Non-pigmented ciliary epithelial cell (primary cell): ENCODE results near the gene SPHK1.

Experiments used
- DNase-seq: peaks from one replicate; pipeline ENCODE4 v3.0.0-alpha.2; 2010; ENCODE audit warnings: low read depth

The SPHK1 gene

DNA sequence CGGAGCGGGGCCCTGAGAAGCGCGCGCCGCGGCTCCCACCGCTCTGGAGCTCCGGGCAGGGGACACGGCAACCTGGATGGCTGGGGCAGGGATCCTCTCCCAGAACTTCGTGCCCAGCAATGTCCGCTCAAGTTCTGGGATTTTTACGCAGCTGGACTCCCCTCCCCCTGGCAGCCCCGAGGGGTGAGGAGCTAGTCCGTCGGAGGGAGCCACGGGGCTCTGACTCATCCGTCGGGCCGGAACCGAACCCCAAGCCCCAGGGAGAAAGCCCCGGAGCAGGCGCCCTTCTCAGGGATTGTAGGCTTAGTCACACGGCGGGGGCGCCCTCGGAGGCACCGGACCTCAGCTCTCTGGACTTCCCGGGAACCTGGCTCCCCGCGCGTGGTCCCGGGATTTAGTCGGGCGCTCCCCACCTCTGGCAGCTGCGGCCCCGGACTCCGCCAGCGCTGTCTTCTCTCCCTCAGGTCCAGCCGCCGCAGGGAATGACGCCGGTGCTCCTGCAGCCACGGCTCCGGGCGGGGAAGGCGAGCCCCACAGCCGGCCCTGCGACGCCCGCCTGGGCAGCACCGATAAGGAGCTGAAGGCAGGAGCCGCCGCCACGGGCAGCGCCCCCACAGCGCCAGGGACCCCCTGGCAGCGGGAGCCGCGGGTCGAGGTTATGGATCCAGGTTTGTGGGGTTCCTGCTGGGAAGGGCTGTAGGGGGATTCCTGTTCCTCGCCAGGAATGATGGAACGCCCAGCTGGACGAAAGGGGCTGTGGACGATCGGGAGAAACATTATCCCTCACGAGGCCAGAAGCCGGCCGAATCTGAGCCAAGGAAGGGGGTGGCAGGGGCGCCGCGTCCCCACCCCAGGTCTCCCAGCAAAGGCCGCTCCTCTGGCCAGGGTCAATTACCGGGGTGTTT lies 830 bp downstream of the SPHK1 start:
- DNase-seq, result no peak

DNA sequence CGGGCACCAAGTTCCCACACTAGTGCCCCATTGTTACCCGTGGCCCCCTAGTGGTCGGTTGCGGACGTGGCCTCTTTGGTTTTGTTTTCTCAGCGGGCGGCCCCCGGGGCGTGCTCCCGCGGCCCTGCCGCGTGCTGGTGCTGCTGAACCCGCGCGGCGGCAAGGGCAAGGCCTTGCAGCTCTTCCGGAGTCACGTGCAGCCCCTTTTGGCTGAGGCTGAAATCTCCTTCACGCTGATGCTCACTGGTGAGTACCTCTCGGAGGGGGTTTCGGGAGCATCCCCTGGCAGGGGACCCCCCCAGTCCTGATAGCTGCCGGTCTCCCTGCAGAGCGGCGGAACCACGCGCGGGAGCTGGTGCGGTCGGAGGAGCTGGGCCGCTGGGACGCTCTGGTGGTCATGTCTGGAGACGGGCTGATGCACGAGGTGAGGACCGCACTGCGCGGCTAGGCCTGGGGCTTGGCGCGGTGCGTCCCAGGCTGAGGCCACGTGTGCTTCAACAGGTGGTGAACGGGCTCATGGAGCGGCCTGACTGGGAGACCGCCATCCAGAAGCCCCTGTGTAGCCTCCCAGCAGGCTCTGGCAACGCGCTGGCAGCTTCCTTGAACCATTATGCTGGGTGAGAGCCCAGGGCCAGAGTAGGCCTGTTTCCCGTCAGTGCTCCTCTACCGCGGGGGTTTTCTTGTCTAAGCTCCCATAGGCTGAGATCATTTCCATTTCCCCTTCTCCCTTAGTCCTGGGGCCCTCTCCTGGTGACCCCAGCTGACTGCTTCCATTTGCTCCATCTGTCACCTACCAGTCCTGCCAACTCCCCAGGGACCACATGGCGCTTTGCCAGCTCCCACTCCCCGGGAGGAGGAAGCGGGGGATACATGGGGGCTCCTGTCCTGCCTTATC lies 1.7 kb downstream of the SPHK1 start:
- DNase-seq, result no peak

DNA sequence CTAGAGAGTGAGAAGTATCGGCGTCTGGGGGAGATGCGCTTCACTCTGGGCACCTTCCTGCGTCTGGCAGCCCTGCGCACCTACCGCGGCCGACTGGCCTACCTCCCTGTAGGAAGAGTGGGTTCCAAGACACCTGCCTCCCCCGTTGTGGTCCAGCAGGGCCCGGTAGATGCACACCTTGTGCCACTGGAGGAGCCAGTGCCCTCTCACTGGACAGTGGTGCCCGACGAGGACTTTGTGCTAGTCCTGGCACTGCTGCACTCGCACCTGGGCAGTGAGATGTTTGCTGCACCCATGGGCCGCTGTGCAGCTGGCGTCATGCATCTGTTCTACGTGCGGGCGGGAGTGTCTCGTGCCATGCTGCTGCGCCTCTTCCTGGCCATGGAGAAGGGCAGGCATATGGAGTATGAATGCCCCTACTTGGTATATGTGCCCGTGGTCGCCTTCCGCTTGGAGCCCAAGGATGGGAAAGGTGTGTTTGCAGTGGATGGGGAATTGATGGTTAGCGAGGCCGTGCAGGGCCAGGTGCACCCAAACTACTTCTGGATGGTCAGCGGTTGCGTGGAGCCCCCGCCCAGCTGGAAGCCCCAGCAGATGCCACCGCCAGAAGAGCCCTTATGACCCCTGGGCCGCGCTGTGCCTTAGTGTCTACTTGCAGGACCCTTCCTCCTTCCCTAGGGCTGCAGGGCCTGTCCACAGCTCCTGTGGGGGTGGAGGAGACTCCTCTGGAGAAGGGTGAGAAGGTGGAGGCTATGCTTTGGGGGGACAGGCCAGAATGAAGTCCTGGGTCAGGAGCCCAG lies 2.8 kb downstream of the SPHK1 start:
- DNase-seq, result no peak

DNA sequence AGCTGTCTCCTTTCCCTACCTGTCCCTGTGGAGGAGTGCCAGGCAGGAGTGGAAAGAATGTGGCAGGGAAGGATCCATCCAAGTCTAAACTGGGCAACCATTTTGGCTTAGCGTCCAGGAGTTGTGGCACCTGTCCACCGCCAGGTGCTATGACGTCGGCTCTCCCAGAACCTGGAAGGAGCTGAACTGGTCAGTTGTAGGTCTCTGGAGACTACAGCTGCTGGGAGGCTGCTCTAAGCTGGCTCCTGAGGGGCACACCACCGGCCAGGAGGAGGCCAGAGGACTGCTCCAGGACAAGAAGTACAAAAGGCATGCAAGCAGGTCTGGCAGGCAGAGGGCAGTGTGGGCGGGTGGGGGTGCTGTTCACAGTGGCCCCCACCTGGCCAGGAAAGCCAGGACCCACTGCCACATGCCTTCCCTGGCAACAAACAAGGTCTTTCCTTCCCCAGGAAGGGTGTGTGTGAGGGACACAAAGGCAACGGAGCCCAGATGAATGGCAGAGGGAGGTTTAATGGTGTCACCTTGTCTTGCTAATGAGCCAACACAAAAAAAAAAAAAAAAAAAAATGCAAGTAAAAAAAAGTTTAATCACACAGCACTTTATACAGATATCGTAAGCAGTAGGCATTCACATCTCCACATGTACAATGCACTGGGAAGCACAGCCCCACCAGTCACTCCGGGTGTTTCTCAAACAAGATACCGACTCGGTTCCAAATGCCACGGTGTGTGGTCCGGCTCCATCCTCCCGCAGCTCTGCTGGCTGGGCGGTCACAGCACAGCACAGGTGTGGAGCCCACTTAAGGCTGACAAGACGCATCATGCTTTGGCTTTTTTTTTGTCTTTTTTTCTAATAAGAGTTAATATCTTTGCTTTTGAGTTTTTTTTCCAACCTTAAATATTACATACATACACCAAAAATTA lies 4.8 kb downstream of the SPHK1 start:
- no peak for DNase-seq

DNA sequence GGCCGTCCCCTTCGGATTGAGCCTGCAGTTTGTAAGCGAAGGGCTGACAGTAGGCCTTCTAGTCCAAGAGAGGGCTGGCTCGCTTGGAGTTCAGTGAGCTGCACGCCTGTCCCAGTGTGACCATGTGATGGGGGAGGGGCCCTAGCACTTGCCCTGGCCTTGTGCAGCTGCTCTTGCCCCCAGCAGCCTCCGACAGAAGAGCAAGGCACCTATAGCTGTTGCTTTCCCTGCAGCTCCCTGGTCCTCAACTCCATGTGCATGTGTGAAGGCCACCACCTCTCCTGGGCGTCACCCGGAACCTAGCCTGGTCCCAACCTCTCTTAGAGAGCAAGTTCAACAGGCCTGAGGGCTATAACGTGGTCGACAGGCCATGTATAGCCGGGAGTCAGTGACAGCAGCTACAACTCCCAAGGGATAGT lies 5.6 kb downstream of the SPHK1 start:
- DNase-seq, result no peak

DNA sequence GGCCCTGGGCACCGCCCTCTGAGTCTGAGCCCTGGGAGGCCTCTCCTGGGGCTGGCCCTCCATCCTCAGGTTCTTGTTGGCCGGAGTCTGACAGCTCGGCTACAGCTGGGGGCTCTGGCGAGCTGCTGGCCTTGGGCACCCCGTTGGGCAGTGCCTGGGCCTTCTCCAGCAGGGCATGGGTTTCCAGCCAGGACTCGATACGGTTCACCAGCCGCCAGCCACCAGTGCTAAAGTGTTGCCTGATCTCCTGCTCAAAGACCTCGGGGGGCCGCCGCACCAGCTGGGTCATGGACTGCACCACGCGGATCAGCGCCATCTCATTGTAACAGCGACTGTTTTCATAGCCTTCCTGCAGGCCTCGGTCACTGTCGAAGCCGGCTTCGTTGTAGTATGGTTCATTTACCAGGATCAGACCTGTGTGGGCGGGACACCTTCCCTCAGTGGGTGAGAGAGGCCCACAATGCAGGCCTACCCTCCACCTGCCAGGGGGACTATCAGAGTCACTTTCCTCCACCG lies 6.8 kb downstream of the SPHK1 start:
- DNase-seq, result no peak

DNA sequence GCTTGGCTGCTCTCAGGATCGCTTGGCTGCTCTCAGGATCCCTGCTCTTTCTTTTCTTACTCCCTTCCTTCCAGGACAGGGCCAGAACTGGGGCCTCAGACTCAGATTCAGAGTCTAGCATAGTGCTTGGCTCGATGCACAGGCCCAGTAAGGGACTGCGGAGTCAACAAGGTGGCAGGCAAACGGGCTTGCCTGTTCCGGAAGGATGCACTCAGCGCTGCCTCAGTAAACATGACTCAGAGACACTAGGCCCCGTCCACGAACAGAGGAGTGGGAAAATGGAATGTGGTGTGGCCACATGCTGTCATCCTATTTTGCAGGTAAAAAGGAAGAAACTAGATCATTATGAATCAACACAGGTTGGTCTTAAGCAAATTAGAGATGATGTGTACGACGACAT lies 9.8 kb downstream of the SPHK1 start:
- no peak for DNase-seq

DNA sequence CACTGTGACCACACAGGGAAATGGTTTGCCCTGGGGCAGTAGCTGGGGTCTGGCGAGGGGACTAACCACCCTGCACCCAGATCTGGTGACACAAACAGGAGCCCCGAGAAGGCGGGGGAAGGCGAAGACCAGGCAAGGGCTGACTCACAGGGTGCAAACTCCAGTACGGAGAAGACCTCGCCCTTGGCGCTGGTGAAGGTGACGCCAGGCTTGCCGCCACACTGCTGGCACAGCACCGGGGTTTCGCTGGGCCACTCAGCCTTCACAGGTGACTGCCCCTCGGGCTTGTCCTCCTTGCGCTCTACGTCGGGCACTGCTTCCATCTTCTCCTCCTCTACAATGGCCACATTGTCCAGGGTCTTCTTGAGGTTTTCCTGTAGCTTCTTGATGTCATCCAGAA lies 11.6 kb downstream of the SPHK1 start:
- DNase-seq, result no peak

DNA sequence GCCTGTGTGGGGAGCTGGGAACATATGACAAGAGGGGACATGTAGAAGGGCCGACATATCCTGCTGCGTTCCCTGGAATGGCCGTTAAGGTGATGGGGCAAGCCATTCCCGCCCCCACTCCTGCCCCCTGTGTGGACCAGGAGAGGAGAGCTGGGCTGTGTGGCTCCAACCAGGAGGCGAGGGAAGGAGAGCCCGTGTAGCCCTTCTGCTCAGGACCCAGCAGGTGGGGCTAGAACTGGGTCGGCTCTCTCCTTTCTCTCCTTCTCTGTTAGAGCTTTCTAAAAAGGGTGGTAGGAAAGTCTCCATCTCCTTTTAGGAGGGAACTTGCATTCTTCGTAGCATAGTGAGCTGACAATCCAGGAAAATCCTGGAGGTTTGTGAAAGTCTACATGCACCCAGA lies 12.8 kb downstream of the SPHK1 start:
- no peak for DNase-seq

DNA sequence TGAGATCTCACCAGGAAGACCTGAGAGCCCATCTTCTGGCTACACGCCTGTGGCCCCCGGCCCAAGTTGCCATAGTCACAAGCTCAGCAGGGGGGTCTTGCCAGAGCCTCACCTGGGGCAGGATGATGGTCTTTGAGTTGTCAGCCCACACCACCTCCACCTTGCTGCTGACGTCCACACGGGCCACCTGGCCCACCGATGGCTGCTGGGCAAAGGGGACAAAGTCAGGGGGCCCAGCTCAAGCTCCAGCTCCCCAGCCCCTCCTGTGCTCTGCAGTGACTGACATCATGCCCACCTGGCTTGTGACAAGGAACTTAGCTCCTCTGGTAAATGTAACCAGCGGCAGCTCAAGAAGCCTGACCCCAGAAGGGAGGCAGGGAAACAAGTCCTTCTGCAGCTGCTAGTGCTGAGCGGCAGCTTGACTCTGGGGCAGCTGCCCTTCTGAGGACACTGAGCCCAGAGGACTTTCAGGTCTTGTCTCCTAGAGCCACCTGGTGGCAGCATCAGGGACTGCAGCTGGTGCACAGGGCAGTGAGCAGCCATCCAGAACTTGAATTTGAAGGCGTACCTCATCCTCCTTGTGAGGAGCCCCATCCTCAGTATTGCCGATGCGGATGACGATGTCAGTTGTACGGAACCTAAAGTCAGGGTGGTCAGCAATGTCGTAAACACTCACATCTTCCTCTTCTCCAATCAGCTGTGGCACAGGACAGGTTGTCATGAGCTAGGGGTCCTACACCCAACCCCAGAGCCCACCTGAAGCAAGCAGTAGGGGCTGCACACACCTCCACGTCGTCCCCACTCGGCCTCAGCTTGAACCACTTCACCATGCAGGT lies 13.5 kb downstream of the SPHK1 start:
- DNase-seq, result no peak

DNA sequence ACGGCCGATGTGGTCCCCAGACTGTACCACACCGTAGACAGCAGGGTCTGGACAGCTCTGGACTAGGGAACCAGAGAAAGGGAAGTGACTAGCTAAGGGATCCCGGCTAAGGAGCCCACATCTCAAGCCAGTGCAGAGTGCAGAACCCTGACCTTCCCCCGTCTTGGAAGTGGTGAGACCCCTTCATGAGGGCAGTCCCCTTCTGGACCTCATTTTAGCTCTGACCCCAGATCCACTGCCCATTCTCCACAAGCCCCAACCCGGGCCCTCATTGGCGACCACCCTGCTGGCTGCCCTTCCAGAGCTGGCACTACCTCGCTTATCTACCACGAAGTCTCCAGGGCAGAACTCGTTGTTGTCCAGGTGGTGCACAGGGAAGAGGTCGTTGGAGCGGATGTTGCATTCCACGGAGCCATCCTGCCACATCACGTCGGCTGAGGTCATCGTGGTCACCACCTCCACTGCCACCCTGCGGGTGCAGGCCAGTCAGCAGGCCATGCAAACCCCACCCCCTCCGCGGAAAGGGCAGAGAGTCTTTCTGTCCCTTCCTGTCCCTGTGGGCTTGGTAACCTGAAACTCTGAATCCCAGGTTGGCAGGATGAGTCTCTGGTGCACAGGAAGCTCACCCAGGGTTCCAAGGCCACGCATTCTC lies 14.2 kb downstream of the SPHK1 start:
- DNase-seq, result no peak

DNA sequence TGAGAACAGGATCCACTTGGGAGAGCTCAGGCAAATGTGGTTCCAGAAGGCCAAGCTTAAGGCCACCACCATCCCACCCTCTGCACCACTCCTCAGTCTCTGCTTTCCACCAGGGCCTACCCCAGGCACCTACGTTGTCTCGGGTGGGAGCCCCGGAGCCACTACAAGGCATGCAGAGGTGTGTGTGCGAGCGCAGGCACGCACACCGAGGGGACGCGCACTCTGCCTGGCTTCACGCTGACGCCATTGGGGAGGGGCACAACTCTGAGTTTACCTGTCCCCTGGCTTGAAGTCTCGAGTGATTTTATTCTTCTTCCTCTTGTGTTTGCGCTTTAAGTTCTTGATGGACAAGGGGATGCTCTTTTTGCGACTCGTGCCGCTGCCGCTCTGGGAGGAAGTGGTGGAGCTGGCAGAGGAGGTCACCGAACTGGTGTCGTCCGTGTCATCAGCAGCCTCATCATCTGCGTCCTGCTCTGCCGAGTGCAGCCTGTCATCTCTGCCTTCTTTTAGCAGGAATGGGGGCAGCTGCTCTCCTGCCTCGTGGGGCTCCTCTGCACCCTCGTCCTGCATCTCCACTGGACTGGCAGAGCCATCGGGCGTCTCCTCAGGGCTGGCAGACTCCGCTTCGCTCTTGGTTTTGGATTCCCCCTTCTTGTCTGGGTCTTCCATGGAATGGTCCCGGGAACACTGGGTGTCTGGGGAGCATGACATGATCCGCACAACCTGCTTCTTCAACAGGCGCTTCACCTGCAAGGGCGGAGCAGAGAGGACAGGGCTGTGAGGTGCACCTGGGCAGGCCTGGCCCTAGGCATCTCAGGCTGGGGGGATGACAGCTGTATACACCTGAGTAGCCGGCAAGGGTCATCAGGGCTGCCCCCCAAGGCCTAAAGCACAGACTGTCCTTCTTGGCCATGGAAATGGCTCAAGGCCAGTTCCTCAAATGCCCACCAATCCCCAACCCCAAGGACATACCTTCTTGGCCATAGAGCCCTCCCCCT lies 15.1 kb downstream of the SPHK1 start:
- DNase-seq, result no peak

DNA sequence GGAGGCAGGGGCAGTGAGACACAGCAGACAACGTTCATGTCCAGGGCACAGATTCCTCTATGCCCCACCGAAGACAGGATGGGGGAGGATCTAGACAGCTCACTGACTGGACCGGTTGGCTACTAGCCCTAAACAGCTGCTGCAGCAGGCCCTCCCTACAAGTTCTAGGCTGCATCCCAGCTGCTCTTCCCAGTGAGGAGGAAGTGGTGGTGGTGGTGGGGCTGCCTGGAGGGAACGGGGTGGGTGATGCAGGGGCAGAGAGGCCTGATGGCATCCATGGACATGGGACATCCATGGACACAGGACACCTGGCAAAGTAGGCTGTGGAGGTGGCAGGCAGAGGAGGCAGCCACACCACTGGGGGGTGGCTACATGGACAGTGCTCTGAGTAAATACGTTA lies 18.3 kb downstream of the SPHK1 start:
- DNase-seq, result no peak

DNA sequence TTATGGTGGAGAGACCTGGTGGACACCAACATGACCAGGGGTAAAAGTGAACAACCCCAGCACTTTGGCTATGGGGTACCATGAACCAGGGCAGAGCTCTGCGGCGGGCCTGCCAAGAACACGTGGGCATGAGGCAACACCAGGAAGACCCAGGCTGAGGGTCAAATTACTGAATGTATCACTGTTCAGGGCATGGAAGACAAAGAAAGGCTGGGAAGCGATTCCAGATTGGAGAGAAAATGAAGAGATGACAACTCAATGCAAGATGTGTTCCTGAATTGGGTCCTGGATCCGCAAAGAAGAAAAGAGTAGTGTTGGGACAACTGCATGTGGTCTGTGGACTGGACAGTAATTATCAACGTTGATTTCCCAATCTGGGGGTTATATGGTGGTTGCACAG lies 19.8 kb downstream of the SPHK1 start:
- DNase-seq, result no peak

DNA sequence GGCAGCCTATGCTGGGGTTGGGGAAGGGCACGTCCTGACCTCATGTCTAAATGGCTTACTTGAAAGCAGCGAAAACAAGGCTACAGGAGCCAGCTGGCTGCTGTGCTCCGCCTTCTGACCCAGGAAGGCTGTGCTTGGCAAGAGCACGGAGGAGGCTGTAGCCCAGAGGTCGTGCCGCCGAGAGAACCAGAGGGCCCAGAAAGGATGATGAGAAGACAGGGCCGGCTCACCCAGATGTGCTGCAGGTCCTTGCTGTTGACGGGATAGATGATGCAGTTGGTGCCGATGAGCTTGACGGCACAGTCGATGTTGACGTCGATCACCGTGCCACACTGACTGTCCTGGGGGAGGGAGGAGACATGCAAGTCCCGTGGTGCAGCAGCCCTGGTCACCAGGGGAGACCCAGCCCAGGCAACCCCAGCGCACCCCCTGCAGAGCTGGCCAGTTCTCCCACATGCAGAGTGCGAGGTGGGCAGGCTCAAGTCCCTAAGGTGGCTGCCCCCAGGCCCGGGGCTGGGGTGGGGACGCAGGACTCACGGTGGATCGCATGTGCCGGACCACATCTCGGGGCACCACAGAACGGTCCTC lies 20.7 kb downstream of the SPHK1 start:
- no peak for DNase-seq

DNA sequence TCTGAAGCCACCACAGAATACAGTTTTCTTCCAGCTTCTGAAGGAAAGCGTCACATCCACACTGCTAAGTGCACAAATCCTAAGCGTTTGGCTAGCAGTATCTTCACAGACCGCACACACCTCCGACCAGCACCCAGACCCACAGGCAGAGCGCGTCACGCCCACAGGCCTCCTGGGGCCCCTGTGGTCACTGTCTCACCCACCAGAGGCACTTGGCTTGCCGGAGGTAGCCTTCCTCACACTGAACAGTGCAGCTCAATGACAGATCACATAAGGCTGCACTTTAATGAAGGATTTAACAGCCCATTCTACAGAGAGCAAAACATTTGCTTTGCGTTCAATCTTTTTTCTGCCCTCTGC lies 21.2 kb downstream of the SPHK1 start:
- no peak for DNase-seq

DNA sequence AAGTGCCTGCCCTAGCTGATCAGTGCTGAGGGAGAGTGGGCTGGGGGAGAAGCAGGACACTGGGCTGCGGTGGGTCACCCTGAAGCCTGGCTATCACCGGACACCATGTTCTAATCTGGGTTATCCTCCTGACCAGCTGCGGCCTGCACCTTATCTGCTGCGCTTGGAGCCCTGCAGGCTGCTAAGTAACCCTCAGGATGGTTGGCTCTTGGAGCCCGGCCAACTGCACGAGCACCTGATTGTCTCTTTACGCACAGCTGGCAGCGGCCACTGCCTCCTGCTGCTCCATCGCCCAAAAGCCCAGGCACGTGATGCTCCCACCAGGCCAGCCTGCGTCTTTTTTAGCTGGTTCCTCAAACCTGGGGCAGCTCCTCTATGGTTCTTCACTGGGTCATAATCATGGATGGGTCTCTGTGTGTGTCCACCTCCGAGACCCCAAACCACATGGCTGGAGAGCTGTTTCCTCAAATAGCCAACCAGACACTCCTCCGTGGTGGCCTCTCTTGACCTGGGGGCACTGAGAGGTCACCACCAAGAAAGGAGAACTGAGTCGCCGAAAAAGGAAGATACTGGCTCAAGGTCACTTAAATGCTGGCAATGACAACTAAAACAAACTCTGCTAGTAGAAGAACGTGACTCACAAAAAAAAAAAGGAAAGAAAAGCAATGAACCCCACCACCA lies 21.7 kb downstream of the SPHK1 start:
- no peak for DNase-seq
